MM.1S (cell line): ENCODE data around the gene SDR42E2.

Experiments used
- CTCF ChIP-seq: fragments of 300-600 bp; sonication (generic); IDR thresholded peaks from 2 replicates; pipeline ENCODE4 v1.5.1; 2016; ENCODE audit warnings: antibody characterized with exemption, low read length, mixed read lengths
- EZH2 ChIP-seq: fragments of 300-600 bp; sonication (generic); optimal IDR thresholded peaks from 2 replicates; pipeline ENCODE3; 2017; ENCODE audit warnings: low read depth, mild to moderate bottlenecking, antibody characterized with exemption, low read length, mixed read lengths

DNA sequence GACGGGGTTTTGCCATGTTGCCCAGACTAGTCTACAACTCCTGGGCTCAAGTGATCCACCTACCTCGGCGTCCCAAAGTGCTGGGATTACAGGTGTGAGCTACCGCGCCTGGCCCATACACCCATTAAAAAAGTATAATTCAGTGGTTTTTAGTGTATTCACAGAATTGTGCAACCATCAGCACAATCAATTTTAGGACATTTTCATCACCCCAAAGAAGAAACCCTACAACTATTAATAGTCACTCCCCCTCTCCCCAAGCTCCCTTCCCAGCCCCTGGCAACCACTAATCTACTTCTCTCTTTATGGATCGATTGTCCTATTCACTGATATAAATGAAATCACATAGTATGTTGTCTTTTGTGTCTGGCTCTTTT is 39.9 kb downstream of the SDR42E2 start:
- TF ChIP-seq CTCF (no peak), EZH2 (no peak)
